ENCODE measurements around the gene MEI1.

MEI1 gene

DNA sequence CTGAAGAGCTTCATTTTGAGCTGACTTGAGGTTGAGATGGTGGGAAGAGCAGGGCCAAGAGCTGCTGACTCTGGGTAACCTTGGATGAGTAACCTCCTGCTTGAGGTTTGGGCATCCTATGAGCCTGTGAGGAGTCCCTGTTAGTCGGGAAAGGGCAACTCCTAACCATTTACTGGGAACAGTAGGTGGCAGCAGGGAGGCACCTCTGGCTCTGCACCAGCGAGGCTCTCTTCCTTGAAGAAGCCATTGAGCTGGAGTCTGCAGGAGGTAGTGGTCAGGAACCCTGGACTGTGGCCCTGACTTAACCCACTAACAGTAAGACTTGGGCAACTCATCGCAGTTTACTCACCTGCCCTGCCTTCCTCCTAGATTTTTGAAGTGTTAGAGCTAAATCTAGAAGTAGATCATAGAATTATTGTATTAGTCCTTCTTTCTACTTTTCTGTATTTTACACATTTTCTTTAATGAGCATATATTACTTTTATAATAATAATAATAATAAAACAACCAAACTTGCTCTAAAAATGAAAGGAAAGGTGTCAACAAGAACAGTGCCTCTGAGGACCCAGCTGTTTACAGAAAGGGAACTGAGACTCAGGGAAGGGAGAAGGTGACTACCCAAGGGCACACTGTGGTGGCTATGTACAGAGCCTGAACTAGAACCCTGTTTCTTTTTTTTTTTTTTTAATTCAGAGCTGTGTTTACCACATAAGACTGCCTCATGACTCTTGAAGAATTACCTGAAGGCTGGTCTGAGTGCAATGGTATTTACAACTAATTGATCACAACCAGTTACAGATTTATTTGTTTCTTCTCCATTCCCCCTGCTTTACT, 47.5 kb downstream of the MEI1 start:
- peak; percentile 84 for DNase-seq (ENCODE audit: low read depth)

DNA sequence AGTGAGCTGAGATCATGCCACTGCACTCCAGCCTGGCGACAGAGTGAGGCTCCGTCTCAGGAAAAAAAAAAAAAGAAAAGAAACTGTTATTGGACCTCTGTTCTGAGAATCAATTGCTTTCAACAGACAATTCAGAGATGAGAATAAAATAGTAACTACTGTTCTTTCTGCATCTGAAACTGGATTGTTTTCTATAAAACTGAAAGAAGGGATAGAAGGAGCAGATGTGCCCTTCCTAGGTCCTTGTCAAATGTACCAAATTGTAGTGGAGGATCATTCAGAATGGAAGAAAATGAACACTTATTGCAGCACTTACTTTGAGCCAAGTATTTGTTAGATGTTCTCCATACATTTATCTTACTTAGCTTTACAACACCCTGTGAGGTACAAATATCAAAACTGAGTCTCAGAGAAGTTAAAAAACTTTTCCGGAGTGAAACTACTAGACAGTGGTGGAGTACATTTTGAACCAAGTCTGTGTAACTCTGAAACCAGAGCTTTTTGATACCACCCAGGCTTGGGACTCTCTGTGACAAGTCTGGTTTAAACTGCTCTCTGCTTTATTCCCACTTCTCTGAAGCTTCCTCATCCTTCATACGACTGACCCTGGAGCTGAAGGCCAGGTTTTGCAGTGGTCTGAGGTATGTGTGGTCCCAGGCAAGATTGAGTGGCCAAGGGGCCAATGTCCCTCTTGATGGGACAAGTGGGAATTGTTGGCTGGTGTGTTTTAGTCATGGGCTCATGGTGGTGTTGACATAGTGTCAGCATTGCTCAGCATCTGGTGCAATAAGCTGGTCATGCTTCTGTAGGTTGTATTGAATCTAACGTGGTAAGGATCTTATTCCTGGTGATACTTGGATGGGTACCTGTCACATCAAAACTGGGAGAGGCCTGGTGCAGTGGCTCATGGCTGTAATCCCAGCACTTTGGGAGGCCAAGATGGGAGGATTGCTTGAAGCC, 53.0 kb downstream of the MEI1 start:
- no peak for DNase-seq (ENCODE audit: low read depth)

- no peak for DNase-seq (ENCODE audit: low read depth)
These were observed 54.7 kb downstream of the MEI1 start for GRCh38 chr22:41753984-41754383.

GRCh38 chr22:41757502-41757901, 58.2 kb downstream of the MEI1 start:
- no peak for DNase-seq (ENCODE audit: low read depth)

DNA sequence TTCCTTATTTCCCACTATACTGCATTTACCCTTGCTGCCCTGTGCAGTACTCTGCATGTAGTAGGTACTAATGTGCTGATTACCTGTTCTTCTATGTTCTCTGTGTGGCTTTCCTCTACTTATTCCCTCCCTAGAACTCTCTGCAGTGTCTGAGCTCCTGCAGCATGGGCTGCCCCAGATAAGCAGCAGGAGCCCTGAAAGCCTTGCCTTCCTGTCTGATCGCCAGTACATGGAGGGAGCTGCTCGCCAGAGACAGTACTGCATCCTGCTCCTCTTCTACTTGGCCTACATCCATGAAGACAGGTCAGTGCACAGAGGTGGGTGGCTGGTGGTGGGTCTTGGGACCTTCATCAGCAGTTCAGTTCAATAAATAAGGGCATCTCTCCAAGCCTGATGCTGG, 58.9 kb downstream of the MEI1 start:
- no peak for DNase-seq (ENCODE audit: low read depth)

DNA sequence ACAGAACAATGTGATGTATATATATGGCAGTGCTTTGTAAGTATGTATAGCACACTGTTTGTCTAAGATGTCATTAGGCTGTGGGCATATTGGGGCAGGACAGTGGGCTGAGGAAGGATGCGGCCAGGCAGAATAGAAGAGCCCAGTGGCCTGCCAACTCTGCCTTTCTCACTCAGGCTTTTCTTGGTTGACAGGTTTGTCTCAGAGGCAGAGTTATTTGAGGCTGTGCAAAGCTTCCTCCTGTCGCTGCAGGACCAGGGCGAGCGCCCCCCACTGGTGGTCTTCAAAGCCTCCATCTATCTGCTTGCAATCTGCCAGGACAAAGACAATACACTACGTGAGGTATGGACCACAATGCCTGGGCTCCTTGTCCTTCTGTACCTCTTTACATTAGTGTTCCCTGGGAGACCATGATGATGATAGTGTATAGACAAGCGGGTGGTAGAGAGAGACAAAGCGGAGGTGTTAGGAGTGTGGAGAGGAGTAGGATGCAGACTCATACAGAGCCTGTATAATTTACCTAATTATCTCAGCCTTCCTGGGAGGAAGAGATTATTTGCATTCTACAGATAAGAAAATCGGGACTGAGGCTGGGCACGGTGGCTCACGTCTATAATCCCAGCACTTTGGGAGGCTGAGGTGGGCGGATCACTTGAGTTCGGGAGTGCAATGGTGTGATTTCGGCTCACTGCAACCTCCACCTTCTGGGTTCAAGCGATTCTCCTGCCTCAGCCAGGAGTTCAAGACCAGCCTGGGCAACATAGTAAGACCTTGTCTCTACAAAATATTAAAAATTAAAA, 63.9 kb downstream of the MEI1 start:
- no peak for DNase-seq (ENCODE audit: low read depth)

DNA sequence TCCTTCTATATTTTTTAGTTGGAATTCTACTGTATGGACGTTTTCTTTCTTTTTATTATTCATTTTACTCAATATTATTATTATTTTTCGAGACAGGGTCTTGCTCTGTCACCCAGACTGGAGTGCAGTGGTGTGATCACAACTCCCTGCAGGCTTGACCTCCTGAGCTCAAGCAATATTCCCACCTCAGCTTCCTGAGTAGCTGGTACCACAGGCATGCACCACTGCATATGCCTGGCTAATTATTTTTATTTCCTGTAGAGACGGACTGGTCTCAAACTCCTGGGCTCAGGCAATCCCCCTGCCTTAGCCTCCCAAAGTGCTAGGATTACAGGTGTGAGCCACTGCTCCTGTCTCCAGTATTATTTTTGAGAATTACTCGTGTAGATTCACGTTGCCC, 67.2 kb downstream of the MEI1 start:
- DNase-seq (ENCODE audit: low read depth) = no peak

DNA sequence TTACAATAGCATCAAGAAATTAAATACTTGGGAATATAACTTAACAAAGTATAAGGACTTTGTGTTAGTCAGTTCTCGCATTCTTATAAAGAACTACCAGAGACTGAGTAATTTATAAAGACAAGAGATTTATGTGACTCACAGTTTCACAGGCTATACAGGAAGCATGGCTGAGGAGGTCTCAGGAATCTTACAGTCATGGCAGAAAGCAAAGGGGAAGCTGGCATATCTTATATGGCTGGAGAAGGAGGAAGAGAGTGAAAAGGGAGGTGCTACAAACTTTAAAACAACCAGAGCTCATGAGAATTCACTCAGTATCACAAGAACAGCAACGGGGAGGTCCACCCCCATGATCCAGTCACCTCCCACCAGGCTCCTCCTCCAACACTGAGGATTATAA, 69.1 kb downstream of the MEI1 start:
- DNase-seq (ENCODE audit: low read depth) = peak; percentile 69

- DNase-seq (ENCODE audit: low read depth) = peak; percentile 27
These were observed 71.6 kb downstream of the MEI1 start for GRCh38 chr22:41770715-41771468.

DNA sequence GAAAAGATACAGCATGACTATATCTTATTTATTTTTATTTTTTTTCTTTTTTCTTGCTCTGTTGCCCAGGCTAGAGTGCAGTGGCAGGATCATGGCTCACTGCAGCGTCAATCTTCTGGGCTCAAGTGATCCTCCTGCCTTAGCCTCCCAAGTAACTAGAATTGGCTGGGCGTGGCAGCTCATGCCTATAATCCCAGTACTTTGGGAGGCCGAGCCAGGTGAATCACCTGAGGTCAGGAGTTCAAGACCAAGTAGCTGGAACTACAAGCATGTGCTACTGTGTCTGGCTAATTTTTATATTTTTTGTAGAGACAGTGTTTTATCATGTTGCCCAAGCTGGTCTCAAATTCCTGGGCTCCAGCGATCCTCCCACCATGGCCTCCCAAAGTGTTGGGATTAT, 72.9 kb downstream of the MEI1 start:
- no peak for DNase-seq (ENCODE audit: low read depth)

- DNase-seq (ENCODE audit: low read depth) = peak; percentile 31
These were observed 73.3 kb downstream of the MEI1 start for GRCh38 chr22:41772645-41773044.

DNA sequence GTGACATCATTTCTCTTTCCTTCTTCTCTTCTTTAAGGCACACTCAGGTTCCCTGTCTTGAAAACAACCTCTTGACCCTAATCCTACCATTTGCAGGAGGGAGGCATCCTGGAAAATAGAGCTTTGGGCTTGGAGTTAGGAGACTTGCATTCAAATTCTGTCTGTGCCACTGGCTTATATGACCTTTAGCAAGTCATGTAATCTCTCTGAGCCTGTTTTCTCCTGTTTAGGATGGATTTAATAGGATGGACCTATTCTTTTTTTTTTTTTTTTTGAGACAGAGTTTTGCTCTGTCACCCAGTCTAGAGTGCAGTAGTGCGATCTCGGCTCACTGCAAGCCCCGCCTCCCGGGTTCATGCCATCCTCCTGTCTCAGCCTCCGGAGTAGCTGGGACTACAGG, 76.0 kb downstream of the MEI1 start:
- DNase-seq (ENCODE audit: low read depth) = no peak

GRCh38 chr22:41775976-41776375, 76.7 kb downstream of the MEI1 start:
- no peak for DNase-seq (ENCODE audit: low read depth)

- no peak for DNase-seq (ENCODE audit: low read depth)
These were observed 77.1 kb downstream of the MEI1 start for GRCh38 chr22:41776381-41776780.

DNA sequence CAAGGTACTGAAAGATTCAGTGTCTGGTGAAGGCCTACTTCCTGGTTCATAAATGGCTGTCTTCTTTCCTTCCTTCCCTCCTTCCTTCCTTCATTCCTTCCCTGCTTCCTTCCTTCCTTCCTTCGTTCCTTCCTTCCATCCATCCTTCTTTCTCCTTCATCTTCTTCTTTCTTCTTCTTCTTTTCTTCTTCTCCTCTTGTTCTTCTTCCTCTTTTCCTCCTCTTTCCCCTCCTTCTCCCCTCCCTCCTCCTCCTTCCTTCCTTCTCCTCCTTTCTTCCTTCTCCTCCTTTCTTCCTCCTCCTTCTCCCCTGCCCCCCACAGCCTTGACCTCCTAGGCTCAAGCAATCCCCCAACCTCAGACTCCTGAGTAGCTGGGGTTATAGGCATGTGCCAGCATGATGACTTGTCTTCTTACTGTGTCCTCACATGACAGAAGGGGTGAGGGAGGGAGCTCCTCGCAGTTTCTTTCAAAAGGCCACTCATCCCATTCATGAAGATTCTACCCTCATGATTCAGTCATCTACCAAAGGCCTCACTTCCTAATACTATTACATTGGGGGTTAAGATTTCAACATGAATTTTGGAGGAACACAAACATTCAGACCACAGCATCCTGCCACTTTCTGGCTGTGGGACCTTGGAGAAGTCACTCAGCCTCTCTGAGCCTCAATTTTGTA, 78.6 kb downstream of the MEI1 start:
- DNase-seq (ENCODE audit: low read depth) = no peak

GRCh38 chr22:41779929-41780505, 80.7 kb downstream of the MEI1 start:
- DNase-seq (ENCODE audit: low read depth) = no peak

- peak; percentile 69 for DNase-seq (ENCODE audit: low read depth)
These were observed 81.6 kb downstream of the MEI1 start for GRCh38 chr22:41780746-41781505.

DNA sequence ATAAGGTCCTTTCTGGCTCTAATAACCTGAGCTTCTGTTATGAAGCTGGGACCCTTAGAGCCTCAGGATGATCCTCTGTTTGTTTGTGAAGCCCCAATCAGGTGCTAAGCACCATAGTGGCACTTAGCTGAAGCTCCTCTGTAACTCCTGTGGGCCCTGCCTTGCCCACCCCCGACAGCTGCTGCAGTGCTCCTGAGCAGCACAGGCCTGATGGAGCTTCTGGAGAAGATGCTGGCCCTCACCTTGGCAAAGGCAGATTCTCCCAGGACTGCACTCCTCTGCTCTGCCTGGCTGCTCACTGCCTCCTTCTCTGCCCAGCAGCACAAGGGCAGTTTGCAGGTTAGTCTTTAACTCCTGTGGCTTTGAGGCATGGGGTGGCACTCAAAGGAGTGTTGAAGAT, 82.2 kb downstream of the MEI1 start:
- no peak for DNase-seq (ENCODE audit: low read depth)

- DNase-seq (ENCODE audit: low read depth) = no peak
These were observed 83.0 kb downstream of the MEI1 start for GRCh38 chr22:41782316-41782715.

- DNase-seq (ENCODE audit: low read depth) = no peak
These were observed 83.4 kb downstream of the MEI1 start for GRCh38 chr22:41782751-41783150.

Measured in EH (cell line).